AG10803 (cell line): ENCODE measurements around the gene SPATA4.

Experiments used
- DNase-seq: peaks from one replicate; pipeline ENCODE4 v3.0.0; 2010; ENCODE audit warnings: low read depth
- H3K4me3 ChIP-seq: 2 replicates; pipeline ENCODE4 v1.5.1; 2011; ENCODE audit warnings: mild to moderate bottlenecking, low read length, control low read depth
- CTCF ChIP-seq: conservative IDR thresholded peaks from 2 replicates; pipeline ENCODE4 v1.5.1; 2011; ENCODE audit warnings: mild to moderate bottlenecking, low read length, control low read depth, inconsistent platforms

SPATA4 gene

GRCh38 chr4:176195184-176195978 is at the start of gene SPATA4:
TSS of gene SPATA4 (minus strand) at chr4:176195585. CDS start at chr4:176195562, 23 bp downstream.
- H3K4me3 ChIP-seq, result peak within 1 kb of the TSS; percentile 88
- TF ChIP-seq CTCF, result no peak
- peak; percentile 93 for DNase-seq

GRCh38 chr4:176242764-176243347 is 47.5 kb upstream of the SPATA4 start:
- DNase-seq, result no peak
- no peak overlapping the region for H3K4me3 ChIP-seq
- no peak for TF ChIP-seq CTCF

GRCh38 chr4:176241703-176242102 is 46.3 kb upstream of the SPATA4 start:
- no peak for DNase-seq
- TF ChIP-seq CTCF, result no peak
- no peak overlapping the region for H3K4me3 ChIP-seq

GRCh38 chr4:176238826-176239225 is 43.4 kb upstream of the SPATA4 start:
- DNase-seq, result no peak
- no peak overlapping the region for H3K4me3 ChIP-seq
- TF ChIP-seq CTCF, result no peak

- DNase-seq, result peak; percentile 71
- no peak for TF ChIP-seq CTCF
- H3K4me3 ChIP-seq, result no peak overlapping the region
Measured at GRCh38 chr4:176238157-176238610, 42.8 kb upstream of the SPATA4 start.

GRCh38 chr4:176236946-176237345 is 41.6 kb upstream of the SPATA4 start:
- no peak for TF ChIP-seq CTCF
- H3K4me3 ChIP-seq, result no peak overlapping the region
- no peak for DNase-seq

- no peak for DNase-seq
Measured at GRCh38 chr4:176230836-176231235, 35.5 kb upstream of the SPATA4 start.

More at GRCh38 chr4:176230836-176231235, 35.5 kb upstream of the SPATA4 start:
- no peak overlapping the region for H3K4me3 ChIP-seq
- TF ChIP-seq CTCF, result no peak
